GM21526 (cell line): ENCODE results near the gene CGREF1.
"Not testable (repeated sequence)": the region's sequence is repeated elsewhere in the genome, so short reads cannot be mapped to it uniquely, and the experiment has no call there.

Experiments used
- ATAC-seq: cut with Tn5 transposase; IDR thresholded peaks from one replicate; pipeline ENCODE4 v1.9.1; 2021; ENCODE audit warnings: moderate library complexity; ENCODE audit not compliant: unreplicated experiment, low FRiP score

Gene CGREF1

DNA sequence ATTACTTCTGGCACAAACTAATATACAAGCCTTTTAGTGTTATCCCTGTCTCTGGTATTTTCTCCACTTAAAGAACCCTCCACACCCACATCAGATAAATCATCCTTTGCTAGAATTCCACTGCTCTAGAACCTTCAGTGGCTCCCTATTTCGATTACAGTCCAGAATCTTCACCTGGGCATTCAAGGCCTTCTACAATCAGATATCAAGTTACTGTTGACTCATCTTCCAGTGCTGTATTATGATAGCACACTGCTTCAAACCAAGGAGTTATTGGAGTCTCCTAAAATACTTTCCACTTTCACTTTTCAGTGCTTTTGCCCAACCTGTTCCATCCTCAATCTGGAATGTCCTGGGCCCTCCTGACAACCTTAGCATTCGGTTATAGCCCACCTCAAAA lies 3.4 kb downstream of the CGREF1 start:
- no peak for ATAC-seq

DNA sequence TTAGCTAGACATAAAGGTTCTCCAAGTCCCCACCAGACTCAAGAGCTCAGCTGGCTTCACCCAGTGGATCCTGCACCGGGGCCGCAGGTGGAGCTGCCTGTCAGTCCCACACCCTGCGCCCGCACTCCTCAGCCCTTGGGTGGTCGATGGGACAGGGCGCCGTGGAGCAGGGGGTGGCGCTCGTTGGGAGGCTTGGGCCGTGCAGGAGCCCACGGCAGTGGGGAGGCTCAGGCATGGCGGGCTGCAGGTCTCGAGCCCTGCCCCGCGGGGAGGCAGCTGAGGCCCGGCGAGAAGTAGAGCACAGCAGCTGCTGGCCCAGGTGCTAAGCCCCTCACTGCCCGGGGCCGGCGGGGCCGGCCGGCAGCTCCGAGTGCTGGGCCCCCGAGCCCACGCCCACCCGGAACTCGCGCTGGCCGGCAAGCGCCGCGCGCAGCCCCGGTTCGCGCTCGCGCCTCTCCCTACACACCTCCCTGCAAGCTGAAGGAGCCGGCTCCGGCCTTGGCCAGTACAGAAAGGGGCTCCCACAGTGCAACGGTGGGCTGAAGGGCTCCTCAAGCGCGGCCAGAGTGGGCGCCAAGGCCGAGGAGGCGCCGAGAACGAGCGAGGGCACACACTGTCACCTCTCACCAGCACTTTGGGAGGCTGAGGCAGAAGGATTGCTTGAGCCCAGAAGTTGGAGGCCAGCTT lies 7.4 kb downstream of the CGREF1 start:
- ATAC-seq: not testable (repeated sequence)

DNA sequence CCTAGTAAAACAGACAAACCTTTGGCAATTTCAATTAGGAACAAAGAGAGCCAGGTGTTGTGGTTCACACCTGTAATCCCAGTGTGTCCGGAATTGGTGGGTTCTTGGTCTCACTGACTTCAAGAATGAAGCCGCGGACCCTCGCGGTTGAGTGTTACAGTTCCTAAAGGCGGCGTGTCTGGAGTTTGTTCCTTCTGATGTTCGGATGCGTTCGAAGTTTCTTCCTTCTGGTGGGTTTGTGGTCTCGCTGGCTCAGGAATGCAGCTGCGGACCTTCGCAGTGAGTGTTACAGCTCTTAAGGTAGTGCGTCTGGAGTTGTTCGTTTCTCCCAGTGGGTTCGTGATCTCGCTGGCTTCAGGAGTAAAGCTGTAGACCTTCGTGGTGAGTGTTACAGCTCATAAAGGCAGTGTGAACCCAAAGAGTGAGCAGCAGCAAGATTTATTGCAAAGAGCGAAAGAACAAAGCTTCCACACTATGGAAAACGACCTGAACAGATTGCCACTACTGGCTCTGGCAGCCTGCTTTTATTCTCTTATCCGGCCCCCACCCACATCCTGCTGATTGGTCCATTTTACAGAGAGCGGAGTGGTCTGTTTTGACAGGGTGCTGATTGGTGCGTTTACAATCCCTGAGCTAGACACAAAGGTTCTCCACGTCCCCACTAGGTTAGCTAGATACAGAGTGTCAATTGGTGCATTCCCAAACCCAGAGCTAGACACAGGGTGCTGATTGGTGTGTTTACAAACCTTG lies 8.2 kb downstream of the CGREF1 start:
- ATAC-seq: not testable (repeated sequence)

DNA sequence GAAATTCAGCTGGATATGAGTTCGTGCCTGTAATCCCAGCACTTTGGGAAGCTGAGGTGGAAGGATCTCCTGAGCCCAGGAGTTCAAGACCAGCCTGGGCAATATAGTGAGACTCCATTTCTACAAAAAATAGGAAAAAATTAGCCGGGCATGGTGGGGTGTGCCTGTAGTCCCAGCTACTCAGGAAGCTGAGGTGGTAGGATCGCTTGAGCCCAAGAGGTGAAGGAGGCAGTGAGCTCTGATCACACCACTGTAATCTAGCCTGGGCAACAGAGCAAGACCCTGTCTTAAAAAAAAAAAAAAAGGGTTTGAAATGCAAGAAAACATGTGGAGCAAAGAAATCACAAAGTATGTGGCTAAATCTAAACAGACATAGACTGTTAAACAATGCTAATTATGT lies 9.8 kb downstream of the CGREF1 start:
- no peak for ATAC-seq

DNA sequence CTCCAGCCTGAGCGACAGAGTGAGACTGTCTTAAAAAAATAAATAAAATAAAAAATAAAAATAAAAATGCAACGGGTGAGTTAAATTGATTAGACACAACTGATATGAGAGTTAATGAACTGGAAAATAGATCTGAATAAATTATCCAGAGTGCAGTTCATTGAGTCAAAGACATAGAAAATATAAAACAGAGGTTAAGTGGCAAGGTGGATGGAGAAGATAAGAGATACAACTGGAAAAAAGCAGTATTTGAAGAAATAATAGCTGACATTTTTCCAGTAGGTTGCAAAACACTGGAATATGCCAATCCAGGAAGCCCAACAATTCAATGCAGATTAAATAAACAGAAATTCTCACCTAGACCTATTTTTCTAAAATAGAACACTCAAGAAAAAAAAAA lies 10.7 kb downstream of the CGREF1 start:
- no peak for ATAC-seq

DNA sequence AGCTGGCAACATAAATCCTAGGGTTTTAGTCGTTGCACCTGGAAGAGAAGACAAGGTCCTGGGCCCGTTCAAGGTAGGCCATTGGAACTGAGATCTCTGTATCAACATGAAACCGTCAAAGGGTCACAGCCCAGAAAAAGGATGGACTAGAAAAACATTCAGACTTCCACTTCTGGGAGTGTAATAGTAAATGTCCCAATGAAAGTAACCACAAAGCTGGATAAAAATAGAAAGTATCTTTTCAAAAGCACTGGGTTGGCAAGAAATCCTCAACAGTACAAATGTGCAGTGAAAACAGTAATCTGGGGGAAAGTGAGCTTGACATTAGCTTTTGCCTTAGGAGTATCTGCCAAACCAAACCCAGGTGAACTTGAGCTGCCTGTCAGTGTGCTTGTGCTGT lies 12.9 kb downstream of the CGREF1 start:
- ATAC-seq: no peak

DNA sequence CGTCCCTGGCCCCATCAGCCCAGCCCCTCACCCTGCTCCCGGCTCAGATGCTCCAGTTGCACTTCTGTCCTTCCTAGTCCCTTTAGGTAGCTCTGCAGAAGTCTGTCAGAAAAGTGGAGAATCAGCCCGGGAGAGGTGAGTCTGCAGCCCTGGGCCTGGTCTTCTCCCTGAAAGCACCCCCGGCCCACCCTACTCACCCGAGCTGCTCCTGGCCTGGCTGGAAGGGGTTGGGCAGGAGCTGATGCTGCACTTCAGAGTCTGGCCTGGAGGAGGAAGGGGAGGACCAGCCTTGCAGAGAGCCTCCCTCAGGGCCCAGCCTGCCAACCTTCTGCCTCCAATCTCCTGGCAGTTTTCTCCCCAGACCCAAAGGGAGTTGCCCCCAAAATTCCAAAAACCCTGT lies 16.6 kb downstream of the CGREF1 start:
- ATAC-seq: no peak

DNA sequence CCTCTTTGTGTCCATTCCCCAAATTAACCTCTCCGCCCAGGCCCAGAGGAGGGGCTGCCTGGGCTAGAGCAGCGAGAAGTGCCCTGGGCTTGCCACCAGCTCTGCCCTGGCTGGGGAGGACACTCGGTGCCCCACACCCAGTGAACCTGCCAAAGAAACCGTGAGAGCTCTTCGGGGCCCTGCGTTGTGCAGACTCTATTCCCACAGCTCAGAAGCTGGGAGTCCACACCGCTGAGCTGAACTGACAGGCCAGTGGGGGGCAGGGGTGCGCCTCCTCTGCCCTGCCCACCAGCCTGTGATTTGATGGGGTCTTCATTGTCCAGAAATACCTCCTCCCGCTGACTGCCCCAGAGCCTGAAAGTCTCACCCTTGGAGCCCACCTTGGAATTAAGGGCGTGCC lies 18.9 kb downstream of the CGREF1 start:
- no peak for ATAC-seq

DNA sequence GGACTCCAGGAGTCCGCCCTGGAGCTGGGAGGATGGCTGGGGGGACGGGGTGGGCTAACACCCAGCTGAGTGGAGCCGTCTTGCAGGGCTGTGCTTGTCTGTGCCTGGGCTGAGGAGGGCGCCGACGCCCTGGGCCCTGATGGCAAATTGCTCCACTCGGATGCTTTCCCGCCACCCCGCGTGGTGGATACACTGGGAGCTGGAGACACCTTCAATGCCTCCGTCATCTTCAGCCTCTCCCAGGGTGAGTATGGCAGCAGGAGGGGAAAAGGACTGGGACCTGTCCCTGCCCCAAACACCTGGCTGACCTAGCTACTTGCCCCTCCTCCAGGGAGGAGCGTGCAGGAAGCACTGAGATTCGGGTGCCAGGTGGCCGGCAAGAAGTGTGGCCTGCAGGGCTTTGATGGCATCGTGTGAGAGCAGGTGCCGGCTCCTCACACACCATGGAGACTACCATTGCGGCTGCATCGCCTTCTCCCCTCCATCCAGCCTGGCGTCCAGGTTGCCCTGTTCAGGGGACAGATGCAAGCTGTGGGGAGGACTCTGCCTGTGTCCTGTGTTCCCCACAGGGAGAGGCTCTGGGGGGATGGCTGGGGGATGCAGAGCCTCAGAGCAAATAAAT lies 19.5 kb downstream of the CGREF1 start:
- no peak for ATAC-seq

DNA sequence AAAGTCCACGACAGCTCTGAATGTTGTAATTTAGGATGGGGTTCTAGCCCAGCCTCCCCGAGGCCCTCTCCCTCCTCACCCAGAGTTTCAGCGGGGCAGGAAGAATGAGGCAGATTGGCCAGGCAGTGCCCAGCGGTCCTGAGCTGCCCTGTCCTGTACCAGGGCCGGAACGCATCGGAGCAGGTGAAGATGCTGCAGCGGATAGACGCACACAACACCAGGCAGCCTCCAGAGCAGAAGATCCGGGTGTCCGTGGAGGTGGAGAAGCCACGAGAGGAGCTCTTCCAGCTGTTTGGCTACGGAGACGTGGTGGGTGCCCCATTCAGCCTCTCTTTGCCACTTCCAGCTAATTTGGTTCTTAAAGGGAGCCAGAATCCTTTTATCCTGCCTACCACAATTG lies 21.6 kb downstream of the CGREF1 start:
- no peak for ATAC-seq

DNA sequence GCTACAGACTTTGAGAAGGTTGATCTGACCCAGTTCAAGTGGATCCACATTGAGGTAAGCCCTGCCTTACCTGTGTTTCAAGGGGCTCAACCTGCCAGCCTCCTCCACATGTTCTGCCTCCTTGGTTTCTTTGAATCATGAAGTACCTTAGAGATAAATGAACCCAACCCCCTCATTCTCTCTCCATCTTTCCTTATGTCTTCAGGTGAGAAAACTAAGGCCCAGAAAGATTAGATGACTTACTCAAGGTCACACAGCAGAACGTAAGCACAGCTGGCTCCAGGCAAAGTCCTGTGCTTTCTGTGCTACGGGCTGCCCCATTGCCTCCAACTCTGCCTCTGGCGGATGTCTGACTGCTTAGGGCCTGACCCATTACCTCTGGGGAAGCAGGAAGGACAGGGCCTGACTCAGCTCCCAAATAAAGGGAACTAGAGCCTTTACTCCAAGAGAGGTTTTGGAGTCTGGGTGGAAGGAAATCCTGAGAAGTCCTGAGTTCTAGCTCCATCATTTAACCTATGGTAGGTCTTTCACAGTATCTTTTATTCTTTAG lies 22.1 kb downstream of the CGREF1 start:
- ATAC-seq: no peak

DNA sequence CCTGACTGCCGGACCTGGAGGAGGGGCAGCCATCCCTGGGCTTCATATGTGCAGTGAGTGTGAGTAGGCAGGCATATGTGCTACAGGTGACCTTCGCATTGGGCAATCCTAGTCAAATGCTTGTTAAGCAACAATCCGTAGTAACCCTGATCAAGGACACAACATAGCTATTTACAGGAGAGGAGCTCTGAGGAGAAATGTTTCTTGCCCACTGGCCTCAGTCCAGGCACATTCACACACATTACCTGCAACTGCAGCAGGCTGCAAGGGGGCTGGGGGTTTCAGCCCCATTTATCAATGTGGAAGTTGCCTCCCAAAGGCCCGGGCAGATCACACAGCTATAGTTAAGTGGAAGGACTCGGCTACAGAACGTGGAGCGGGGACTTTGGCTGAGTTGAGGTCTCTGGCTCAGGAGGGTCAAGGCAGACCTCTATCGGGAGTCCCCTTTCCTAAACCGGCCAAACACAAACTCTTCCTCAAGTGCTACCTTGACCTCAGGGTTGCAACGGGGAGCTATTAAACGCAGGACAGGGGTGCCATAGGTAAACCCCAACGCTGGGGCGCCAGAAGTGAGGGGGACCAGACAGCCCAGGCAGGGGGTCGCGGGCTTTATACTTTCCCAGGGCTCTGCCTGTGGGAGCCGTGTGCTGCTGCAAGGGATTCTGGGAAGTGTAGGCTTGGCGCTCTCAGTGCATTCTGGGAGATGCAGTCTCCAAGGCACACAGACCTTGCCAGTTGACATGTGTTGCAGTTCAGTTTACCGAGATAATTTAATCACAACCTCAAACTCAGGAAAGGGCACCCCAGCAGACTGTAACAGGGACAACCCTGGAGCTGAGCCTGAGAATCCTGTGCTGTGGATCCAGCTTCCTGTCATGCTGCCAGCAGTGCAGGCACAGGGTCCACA lies 22.9 kb downstream of the CGREF1 start:
- ATAC-seq: no peak

DNA sequence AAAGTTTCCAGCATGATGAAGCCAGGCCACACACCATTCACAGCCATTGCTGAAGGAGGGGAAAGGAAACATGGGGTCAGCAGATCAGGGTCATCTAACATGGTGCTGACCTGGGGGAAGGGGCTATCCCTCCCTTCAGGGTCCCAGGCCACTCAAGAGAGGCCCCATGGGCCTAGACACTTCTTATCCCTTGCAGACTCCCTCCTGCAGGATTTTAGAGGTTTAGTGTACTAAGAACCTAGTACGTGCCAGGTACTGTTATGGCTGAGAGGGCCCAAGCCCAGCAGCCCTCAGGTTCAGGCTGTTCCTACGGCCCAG lies 23.5 kb downstream of the CGREF1 start:
- ATAC-seq: no peak

DNA sequence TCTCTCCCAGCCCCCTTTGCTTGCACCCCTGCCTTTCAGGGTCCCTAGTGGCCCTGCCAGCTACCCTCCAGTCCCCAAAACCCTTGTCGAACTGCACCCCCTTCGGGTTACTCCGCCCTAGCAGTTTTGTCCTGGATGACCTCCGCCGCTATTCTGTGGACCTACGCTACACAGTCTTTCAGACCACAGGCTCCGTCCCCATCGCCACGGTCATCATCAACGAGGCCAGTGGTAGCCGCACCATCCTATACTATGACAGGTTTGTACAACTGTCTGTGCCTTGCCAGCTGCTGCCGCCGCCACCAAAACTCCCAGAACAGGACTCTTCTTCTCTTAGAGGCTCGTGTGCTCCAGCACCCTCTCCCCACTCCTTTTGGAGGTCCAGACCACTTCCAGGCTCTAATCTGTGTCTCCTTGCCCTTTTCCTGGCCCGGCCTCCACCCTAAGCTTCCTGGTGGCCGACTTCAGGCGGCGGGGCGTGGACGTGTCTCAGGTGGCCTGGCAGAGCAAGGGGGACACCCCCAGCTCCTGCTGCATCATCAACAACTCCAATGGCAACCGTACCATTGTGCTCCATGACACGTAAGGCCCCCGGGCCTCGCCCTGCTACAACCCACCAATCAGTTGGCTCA lies 24.5 kb downstream of the CGREF1 start:
- no peak for ATAC-seq

DNA sequence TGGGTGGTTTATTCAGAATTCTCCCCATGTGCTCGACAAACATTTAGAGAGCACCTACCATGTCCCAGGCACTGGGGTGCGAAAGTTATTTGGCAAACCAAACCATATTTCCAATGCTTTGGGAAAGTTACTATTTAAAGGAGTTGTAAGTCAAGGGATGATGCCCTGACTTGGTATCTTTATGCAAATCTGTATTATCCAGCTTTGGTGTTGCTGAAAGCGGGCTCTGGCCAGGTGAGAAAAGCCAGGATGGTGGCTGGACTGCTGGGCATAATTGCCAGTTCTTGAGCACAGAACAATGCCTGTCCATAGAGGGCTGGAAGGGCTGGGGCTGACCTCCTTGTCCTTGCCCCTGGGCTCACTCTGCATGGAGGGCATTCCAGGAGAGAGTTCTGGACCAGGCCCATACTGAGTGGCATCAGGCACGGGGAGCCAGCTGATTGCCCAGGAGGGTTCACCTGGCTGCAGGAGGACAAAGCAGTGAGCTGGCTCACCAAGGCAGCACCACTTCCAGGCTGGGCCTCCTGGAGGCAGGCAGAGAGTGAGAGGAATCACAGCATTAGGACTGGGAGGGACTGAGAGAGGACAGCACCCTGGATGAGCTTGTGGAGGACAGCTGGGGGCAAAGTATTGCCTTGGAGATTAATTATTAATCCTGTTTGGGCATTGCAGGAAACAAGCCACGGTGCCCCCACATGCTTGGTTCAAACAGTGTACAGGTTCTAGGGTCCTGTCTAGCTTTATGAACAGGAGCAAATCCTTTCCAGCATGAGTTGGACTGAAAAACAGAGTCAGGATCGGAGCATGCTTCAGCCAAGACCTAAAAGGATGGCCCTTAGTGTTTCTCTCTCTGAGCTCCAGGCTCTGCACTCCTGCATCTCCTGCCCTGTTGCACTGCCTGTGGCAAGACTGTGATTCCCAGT lies 25.2 kb downstream of the CGREF1 start:
- ATAC-seq: no peak

DNA sequence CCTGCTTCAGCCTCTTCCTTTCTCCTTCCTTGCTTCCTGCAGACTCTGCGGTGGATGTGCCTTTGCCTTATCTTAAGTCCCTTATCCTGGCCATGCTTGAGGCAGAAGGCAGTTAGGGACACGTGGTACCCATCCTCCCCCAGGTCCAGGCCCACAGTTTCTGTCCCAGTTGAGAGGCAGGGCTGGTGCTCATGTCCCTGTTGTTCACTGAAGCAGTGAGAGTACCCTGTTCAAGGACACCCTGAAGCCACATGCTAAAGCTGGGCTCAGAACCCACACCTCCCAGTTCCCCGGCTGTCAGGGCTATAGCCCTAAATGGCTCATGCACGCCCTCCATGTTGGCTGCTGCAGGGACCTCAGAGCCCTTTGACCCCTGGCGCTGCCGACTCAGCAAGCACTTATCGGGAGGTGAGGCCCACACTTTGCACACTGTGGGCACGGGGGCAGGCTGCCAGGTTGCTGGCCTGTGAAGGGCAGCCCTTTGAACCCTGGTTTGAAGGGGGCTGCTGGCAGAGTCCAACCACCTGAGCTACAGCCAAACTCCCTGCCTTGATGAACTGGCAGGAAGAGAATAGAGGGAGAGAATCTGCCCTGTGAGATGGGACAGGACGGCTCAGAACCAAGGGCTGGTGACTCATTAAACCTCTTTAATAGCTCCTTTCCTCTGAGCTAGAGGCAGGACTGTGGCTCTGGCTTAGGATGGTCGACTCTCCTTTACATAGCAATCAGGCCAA lies 26.1 kb downstream of the CGREF1 start:
- no peak for ATAC-seq

DNA sequence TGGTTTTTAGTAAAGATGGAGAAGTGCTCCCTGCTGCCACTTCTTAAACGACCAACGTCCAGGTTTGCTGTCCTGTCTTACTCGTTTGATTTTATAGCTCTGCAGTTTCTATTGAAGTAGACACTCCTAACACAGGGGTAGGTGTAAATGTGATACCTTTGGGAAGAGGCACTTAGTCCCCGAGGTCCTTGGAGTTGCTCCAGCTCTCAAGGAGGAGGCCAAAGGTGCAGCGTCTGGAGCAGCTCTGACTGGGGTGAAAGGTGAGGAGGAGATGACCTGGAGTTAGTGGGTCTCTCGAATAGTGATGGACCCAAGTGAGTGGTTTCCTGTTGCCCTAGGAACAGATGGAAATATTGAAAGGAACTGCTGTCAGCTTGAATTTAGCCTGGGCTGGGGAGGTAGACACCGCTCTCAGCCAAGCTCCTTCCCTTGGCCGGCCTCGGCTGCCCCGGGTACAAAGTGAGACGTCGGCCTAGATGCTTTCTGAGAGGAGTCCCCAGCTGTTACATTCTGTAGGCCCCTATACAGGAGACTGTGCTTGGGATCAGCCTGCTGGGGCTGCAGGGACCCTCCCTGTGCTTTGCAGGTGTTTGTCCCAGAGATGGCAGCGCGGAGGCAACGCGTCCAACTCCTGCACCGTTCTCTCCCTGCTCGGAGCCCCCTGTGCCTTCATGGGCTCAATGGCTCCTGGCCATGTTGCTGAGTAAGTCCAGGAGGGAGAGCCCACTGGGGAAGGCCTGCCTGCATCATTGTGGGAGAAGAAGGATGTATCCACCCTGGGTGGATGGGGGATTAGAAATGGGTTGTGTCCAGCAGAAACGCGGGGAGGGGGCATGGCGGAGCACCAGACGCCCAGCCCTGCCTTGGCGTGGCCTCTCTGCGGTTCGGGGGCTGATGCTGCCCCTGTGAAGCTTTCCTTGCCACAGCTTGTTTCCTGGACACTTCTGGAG lies 26.9 kb downstream of the CGREF1 start:
- ATAC-seq: no peak
